GM19328 (cell line): ENCODE results near the gene SLC31A1.
A peak's percentile ranks its signal among the peaks of the same experiment; 100 is the strongest.

ENCODE experiments used
- ATAC-seq: cut with Tn5 transposase; IDR thresholded peaks from one replicate; pipeline ENCODE4 v1.9.1; 2021; ENCODE audit warnings: mild to moderate bottlenecking, moderate library complexity; ENCODE audit not compliant: unreplicated experiment

SLC31A1 gene

DNA sequence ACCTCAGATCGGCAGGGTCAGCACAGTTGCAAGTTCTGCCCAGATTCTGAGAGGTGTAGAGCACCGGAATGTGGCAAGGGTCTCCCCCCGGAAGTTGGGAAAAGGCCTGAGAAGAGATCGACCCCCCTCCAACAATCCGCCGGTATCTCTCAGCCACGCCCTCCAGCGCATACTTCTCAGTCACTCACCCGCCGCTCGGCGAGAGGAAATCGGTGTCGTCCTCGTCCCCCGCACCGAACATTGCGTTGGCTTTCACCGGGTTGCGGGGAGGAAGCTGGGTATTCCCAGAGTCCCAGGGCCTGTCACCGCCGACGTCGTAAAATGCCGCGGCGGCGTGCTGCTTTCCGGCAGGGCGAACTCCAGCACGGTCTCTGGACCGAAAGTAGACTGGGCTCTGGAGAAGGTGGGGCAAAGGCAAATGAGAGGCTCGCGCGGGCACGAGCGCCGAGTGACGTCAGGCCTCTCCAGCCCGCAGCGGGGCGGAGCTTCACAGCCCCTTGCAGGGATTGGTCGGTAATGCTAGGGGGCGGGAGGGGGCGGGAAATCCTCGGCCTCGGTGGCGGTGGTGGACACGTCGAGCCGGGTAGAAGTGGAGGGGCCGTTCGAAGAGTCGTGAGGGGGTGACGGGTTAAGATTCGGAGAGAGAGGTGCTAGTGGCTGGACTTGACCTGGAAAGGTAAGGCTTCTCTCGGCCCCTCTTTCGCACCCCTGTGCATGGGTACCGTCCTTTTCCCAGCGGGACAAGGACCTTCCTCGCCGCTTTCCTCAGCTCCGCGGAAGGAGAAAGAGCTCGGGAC is at the start of gene SLC31A1, which contains the start of gene FKBP15:
Gene SLC31A1 (plus strand): TSS at position 542 of the 797 bp plus-strand sequence. CDS start 34,605 bp downstream, outside the sequence.
Gene FKBP15 (minus strand): TSS at position 275 of the 797 bp plus-strand sequence. CDS start 34 bp downstream, at position 241.
- ATAC-seq, result peak; percentile 89

- no peak for ATAC-seq
Measured at GRCh38 chr9:113173341-113173740, 48.0 kb upstream of the SLC31A1 start.

DNA sequence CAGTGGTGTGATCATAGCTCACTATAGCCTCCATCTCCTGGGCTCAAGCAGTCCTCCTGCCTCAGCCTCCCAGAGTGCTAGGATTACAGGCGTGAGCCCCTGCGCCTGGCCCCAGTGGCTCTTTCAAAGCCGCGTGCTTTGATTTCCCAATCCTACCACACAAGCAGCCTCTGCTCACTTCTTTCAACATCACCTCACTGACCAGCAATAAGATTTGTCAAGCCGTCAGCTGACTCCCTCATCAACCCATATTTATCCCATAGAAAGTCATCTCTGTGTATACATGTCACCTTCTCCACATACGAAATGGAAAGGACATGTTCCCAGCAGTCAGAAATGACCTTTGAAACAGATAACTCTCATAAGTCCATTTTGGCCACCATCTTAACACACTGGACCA is 44.5 kb upstream of the SLC31A1 start:
- no peak for ATAC-seq

DNA sequence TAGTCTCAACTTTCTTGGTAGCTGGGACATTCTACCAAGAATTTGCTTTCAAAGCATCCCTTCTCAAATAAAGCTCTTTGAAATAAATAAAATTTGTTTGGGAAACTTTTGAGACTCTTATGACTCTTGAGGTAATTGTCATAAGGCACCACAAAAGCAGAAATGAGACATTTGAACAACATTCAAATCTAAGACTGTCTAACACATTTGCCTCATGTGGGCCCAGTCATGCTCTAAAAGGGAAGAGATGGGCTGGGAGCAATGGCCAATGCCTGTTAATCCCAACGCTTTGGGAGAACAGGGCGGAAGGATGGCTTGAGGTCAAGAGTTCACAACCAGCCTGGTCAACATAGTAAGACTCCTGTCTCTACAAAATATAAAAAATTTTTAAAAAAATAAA is 44.1 kb upstream of the SLC31A1 start:
- no peak for ATAC-seq

GRCh38 chr9:113178087-113178486 is 43.3 kb upstream of the SLC31A1 start:
- no peak for ATAC-seq

- no peak for ATAC-seq
Measured at GRCh38 chr9:113179839-113180238, 41.5 kb upstream of the SLC31A1 start.

DNA sequence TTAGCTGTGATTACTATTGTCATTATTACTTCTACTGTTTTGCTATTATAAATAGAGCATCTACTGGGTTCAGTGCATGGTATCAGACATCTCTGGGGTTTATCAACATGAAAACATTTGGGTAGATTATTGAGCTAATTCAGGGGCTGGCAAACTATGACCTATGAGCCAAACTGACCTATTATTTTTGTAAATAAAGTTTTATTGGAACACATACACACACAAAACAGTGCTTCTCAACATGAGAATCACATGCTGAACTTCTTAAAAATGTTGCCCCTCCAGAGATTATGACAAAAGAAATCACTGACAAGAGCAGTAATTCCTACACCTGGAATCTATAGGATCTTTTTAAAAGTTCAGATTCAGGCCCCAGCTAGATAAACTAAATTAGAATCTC is 40.2 kb upstream of the SLC31A1 start:
- ATAC-seq, result no peak

- ATAC-seq, result no peak
Measured at GRCh38 chr9:113183956-113184488, 37.3 kb upstream of the SLC31A1 start.

DNA sequence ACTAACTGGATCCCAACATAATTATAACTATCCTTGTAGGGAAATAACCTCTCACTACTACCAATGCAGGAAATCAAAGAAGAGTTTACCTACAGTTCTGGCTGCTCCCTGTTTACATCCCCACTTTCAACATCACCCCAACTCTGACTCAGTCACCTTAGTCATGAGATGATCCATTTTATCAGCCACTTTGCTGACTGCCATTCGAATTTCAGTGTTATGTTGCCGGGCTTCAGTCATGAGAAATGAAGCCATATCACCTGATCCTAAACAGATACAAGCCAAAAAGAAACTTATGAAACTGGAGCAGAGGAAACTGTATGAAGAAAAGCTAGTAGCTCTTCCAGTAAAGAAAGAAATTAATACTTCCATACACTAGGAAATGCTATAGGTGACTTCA is 36.8 kb upstream of the SLC31A1 start:
- no peak for ATAC-seq

GRCh38 chr9:113185271-113185670 is 36.1 kb upstream of the SLC31A1 start:
- no peak for ATAC-seq

DNA sequence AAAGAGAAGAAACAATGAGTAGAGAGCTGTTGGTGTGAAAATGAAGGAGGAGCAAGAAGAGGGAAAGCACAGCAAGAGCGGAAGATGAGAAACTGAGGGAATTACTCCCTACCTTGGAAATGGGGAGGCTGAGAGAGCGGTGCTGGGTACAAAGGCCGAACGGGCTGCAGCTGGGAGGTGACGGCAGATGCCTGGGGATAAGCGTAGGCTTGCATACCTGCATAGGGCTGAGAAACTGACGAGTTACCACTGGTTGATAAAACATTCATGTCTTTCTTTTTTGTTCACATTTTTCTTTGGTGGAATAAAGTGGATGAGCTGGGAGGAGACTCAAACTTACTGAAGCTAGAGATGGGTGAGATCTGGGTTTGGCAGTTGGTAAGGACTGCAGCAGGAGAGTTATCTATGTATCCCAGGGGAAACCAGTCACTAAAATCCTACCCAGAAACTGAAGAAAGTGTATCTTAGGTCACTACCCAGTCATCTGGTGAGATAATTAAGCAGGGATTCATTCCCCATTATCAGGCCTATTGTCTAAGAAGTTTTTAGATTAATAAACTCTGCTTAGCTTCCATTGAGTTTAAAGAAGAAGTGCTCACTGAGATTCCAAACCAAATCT is 35.1 kb upstream of the SLC31A1 start:
- ATAC-seq, result no peak

GRCh38 chr9:113187929-113188595 is 33.3 kb upstream of the SLC31A1 start:
- no peak for ATAC-seq

DNA sequence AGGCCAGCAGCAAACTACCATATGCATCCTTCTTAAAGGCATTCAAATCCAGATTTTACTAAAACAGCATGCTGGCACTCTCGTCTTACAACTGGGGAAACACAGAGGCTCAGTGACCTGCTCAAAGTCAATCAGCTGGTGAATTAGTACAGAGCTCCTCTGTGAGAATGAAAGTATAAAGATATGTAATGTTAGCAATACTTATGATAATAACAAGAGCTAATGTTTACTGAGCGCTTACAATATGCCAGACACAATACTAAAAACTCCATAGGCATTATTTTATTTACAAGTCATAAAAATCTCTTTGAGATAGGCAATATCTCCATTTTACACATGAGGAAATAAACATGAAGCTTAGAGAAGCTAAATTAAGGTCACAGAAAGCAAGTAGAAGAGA is 28.9 kb upstream of the SLC31A1 start:
- no peak for ATAC-seq

- no peak for ATAC-seq
Measured at GRCh38 chr9:113199683-113200329, 21.5 kb upstream of the SLC31A1 start.

DNA sequence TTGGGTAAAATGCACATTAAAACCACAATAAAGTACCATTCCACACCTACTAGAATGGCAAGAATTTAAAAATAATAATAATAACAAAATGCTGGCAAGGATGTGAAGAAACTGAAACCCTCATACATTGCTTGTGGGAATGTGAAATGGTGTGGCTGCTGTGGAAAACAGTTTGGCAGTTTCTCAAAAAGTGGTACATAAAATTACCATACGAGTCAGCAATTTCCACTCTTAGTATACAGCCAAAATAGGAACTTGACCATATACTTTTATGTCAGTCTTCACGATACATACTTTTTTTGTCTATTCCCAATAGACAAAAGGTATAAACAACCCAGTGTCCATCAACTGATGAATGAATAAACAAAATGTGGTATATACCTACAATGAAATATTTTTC is 15.9 kb upstream of the SLC31A1 start:
- no peak for ATAC-seq

- no peak for ATAC-seq
Measured at GRCh38 chr9:113205861-113206260, 15.5 kb upstream of the SLC31A1 start.

DNA sequence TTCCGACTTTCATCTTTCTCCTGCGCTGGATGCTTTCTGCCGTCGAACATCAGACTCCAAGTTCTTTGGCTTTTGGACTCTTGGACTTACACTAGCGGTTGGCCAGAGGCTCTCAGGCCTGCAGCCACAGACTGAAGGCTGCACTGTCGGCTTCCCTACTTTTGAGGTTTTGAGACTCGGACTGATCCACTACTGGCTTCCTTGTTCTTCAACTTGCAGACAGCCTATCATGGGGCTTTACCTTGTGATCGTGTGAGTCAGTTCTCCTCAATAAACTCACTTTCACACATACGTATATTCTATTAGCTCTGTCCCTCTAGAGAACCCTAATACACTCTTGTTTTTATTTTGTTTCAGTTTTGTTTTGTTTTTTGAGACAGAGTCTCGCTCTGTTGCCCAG is 10.5 kb upstream of the SLC31A1 start:
- ATAC-seq, result no peak

GRCh38 chr9:113215132-113215531 is 6.2 kb upstream of the SLC31A1 start:
- no peak for ATAC-seq

GRCh38 chr9:113216406-113216805 is 4.9 kb upstream of the SLC31A1 start:
- no peak for ATAC-seq

GRCh38 chr9:113219186-113219936 is 2.0 kb upstream of the SLC31A1 start:
- ATAC-seq, result no peak
